ENCODE data around the gene ZSWIM1.

Gene ZSWIM1

GRCh38 chr20:45880988-45881788 lies at the start of gene ZSWIM1:
Gene ZSWIM1, plus strand, starts transcription at chr20:45881227. Its CDS starts 1,366 bp downstream, at chr20:45882593.
- peak within 1 kb of the TSS; percentile 77 for H3K27ac ChIP-seq
- TF ChIP-seq CTCF (conservative IDR thresholded peaks at IDR 0.05): no peak

GRCh38 chr20:45832619-45833018 lies 48.4 kb upstream of the ZSWIM1 start:
- no peak for TF ChIP-seq CTCF (conservative IDR thresholded peaks at IDR 0.05)
- peak overlapping the region; percentile 83 for H3K27ac ChIP-seq

- H3K27ac ChIP-seq: peak within 1 kb of the TSS; percentile 83
- no peak for TF ChIP-seq CTCF (conservative IDR thresholded peaks at IDR 0.05)
Observed at GRCh38 chr20:45833030-45833882, 47.8 kb upstream of the ZSWIM1 start, which contains the start of gene SNX21. Gene SNX21, plus strand, starts transcription at chr20:45833799. Its CDS starts 121 bp downstream, at chr20:45833920.

GRCh38 chr20:45833883-45834796 lies 46.9 kb upstream of the ZSWIM1 start:
- TF ChIP-seq CTCF (conservative IDR thresholded peaks at IDR 0.05): no peak
- peak overlapping the region; percentile 83 for H3K27ac ChIP-seq

- peak overlapping the region; percentile 83; the same call in 1 of the 2 replicates for H3K27ac ChIP-seq
- no peak for TF ChIP-seq CTCF (conservative IDR thresholded peaks at IDR 0.05)
Observed at GRCh38 chr20:45834797-45835161, 46.2 kb upstream of the ZSWIM1 start.

- H3K27ac ChIP-seq: no peak overlapping the region
Observed at GRCh38 chr20:45835329-45835765, 45.7 kb upstream of the ZSWIM1 start.

More at GRCh38 chr20:45835329-45835765, 45.7 kb upstream of the ZSWIM1 start:
- TF ChIP-seq CTCF (conservative IDR thresholded peaks at IDR 0.05): no peak

Data from VCaP (cell line).